Measurements from ENCODE around the gene SUGCT.
"Not testable (repeated sequence)": the region's sequence is repeated elsewhere in the genome, so short reads cannot be mapped to it uniquely, and the experiment has no call there.

The SUGCT gene

GRCh38 chr7:40587419-40587818, 452.6 kb downstream of the SUGCT start:
- no peak for TF ChIP-seq CTCF (IDR thresholded peaks at IDR 0.05; ENCODE audit: low read depth, low read length, missing control alignments)
- no peaks in the 10 kb centered on the region for H3K27me3 ChIP-seq (replicated peaks)
- in situ Hi-C loops (cut with HindIII; ENCODE audit: low pct_ligation_motif_present, low sequenced_read_pairs) = no loop called here

GRCh38 chr7:40595129-40595528, 460.3 kb downstream of the SUGCT start:
- TF ChIP-seq CTCF (IDR thresholded peaks at IDR 0.05; ENCODE audit: low read depth, low read length, missing control alignments) = no peak
- H3K27ac ChIP-seq = no peak overlapping the region
- in situ Hi-C loops (cut with HindIII; ENCODE audit: low pct_ligation_motif_present, low sequenced_read_pairs) = no loop called here
- no peak overlapping the region for H3K4me3 ChIP-seq (ENCODE audit: low read depth, low read length)
- no peak for DNase-seq
- no peaks in the 10 kb centered on the region for H3K27me3 ChIP-seq (replicated peaks)
- H3K36me3 ChIP-seq (replicated peaks) = no peaks in the 10 kb centered on the region

More at GRCh38 chr7:40587419-40587818, 452.6 kb downstream of the SUGCT start:
- DNase-seq = no peak
- Histone ChIP-seq H3K4me3 (ENCODE audit: low read depth, low read length) (no peak overlapping the region), H3K27ac (no peak overlapping the region), H3K36me3 (replicated peaks) (no peaks in the 10 kb centered on the region)

GRCh38 chr7:40595832-40596231, 461.0 kb downstream of the SUGCT start:
- no peak overlapping the region for H3K4me3 ChIP-seq (ENCODE audit: low read depth, low read length)
- H3K27me3 ChIP-seq (replicated peaks) = no peaks in the 10 kb centered on the region
- no peaks in the 10 kb centered on the region for H3K36me3 ChIP-seq (replicated peaks)
- in situ Hi-C loops (cut with HindIII; ENCODE audit: low pct_ligation_motif_present, low sequenced_read_pairs) = no loop called here
- TF ChIP-seq CTCF (IDR thresholded peaks at IDR 0.05; ENCODE audit: low read depth, low read length, missing control alignments) = no peak
- DNase-seq = no peak
- H3K27ac ChIP-seq = no peak overlapping the region

- Histone ChIP-seq H3K4me3 (ENCODE audit: low read depth, low read length) (no peak overlapping the region), H3K36me3 (replicated peaks) (no peaks in the 10 kb centered on the region), H3K27ac (no peak overlapping the region), H3K27me3 (replicated peaks) (no peaks in the 10 kb centered on the region)
- DNase-seq = no peak
- no peak for TF ChIP-seq CTCF (IDR thresholded peaks at IDR 0.05; ENCODE audit: low read depth, low read length, missing control alignments)
- in situ Hi-C loops (cut with HindIII; ENCODE audit: low pct_ligation_motif_present, low sequenced_read_pairs) = no loop called here
Measured at GRCh38 chr7:40597517-40597916, 462.7 kb downstream of the SUGCT start.

GRCh38 chr7:40598915-40599314, 464.1 kb downstream of the SUGCT start:
- Histone ChIP-seq H3K27ac (no peak overlapping the region), H3K27me3 (replicated peaks) (no peaks in the 10 kb centered on the region), H3K36me3 (replicated peaks) (no peaks in the 10 kb centered on the region), H3K4me3 (ENCODE audit: low read depth, low read length) (no peak overlapping the region)
- DNase-seq = no peak
- in situ Hi-C loops (cut with HindIII; ENCODE audit: low pct_ligation_motif_present, low sequenced_read_pairs) = no loop called here
- TF ChIP-seq CTCF (IDR thresholded peaks at IDR 0.05; ENCODE audit: low read depth, low read length, missing control alignments) = no peak

- in situ Hi-C loops (cut with HindIII; ENCODE audit: low pct_ligation_motif_present, low sequenced_read_pairs) = no loop called here
- Histone ChIP-seq H3K36me3 (replicated peaks) (no peaks in the 10 kb centered on the region), H3K27ac (no peak overlapping the region), H3K4me3 (ENCODE audit: low read depth, low read length) (no peak overlapping the region), H3K27me3 (replicated peaks) (no peaks in the 10 kb centered on the region)
- no peak for DNase-seq
- TF ChIP-seq CTCF (IDR thresholded peaks at IDR 0.05; ENCODE audit: low read depth, low read length, missing control alignments) = no peak
Measured at GRCh38 chr7:40599836-40600235, 465.0 kb downstream of the SUGCT start.

GRCh38 chr7:40602351-40602750, 467.5 kb downstream of the SUGCT start:
- H3K4me3 ChIP-seq (ENCODE audit: low read depth, low read length); in situ Hi-C loops (cut with HindIII; ENCODE audit: low pct_ligation_motif_present, low sequenced_read_pairs); H3K36me3 ChIP-seq (replicated peaks); H3K27me3 ChIP-seq (replicated peaks); DNase-seq; H3K27ac ChIP-seq: not testable (repeated sequence)
